ENCODE measurements around the gene PHACTR4. TPM values are rescaled to one million over a fixed set of nuclear protein-coding genes. Genes with fewer than 3 reads are reported as not detected.
"Not testable (repeated sequence)": the region's sequence is repeated elsewhere in the genome, so short reads cannot be mapped to it uniquely, and the experiment has no call there.

Gene PHACTR4
- total and polyA plus RNA-seq, 9 of the 15 experiments (the other 6 are each of a cell fraction or from before 2014, with no cell fraction given), result 6.4 to 43.6 (median 14.2) TPM

DNA sequence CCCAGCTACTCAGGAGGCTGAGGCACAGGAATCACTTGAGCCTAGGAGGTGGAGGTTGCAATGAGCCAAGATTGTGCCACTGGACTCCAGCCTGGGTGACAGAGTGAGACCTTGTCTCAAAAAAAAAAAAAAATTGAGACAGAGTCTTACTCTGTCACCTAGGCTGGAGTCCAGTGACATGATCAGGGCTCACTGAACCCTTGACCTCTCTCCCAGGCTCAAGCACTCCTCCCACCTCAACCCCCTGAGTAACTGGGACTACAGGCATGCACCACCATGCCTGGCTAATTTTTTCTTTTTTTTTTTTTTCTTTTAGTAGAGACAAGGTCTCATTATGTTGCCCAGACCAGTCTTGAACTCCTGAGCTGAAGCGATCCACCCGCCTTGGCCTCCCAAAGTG, 6.7 kb downstream of the PHACTR4 start:
- H3K27me3 ChIP-seq (ENCODE audit: control insufficient read depth in 2 of 2, insufficient read depth in 2 of 2, low read length in 2 of 2); CTCF ChIA-PET (ENCODE audit: low intra/inter-chr PET ratio); H4K20me1 ChIP-seq (replicated peaks; ENCODE audit: control insufficient read depth, insufficient read depth, low read length); intact Hi-C loops (cut with micrococcal nuclease); H3K4me3 ChIP-seq; H3K9ac ChIP-seq (ENCODE audit: insufficient read depth in 1 of 2, low read depth in 2 of 2, low read length in 2 of 2); H3K9me3 ChIP-seq (replicated peaks; ENCODE audit: control insufficient read depth, insufficient read depth, low read depth, low read length); BruUV-seq (replicated peaks); H3K9me1 ChIP-seq (ENCODE audit: control insufficient read depth, insufficient read depth, low read length); H2AFZ ChIP-seq (ENCODE audit: low read depth, low read length); FAIRE-seq; in situ Hi-C loops (cut with MboI); H3K4me2 ChIP-seq (ENCODE audit: insufficient read depth, low read length); TF ChIP-seq NR2C1 (tag; IDR thresholded peaks at IDR 0.05): not testable (repeated sequence)
- WGBS (ENCODE audit: insufficient coverage, low coverage, missing lambda C conversion rate), result 71% methylated on average over 1 of the region's 2 CpGs
- POLR2A ChIA-PET, result interaction anchor here (1.4 to 2.4 kb wide), 4 partner anchors 8 to 205 kb away, joined by 5 to 8 read pairs (median 6); no protein-coding TSS in a partner anchor
- TF ChIP-seq, protein P1, sequence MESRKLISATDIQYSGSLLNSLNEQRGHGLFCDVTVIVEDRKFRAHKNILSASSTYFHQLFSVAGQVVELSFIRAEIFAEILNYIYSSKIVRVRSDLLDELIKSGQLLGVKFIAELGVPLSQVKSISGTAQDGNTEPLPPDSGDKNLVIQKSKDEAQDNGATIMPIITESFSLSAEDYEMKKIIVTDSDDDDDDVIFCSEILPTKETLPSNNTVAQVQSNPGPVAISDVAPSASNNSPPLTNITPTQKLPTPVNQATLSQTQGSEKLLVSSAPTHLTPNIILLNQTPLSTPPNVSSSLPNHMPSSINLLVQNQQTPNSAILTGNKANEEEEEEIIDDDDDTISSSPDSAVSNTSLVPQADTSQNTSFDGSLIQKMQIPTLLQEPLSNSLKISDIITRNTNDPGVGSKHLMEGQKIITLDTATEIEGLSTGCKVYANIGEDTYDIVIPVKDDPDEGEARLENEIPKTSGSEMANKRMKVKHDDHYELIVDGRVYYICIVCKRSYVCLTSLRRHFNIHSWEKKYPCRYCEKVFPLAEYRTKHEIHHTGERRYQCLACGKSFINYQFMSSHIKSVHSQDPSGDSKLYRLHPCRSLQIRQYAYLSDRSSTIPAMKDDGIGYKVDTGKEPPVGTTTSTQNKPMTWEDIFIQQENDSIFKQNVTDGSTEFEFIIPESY (CRISPR knock-in tag; IDR thresholded peaks at IDR 0.05), result 0 out of 2 replicates have a peak, but pooled peaks have one; percentile 75
- TF ChIP-seq HDGF (IDR thresholded peaks at IDR 0.05), result 0 out of 2 replicates have a peak, but pooled peaks have one; percentile 28
- 0 out of 2 replicates have a peak, but pooled peaks have one; percentile 17 for TF ChIP-seq NR2C1 (IDR thresholded peaks at IDR 0.05)
- peak; percentile 49; the same call in 1 of the 2 replicates for TF ChIP-seq ZNF384 (IDR thresholded peaks at IDR 0.05; ENCODE audit: low read depth, low read length)
- peaks cover 13% of the 10 kb centered on the region; the same call in 1 of the 3 replicates for H3K36me3 ChIP-seq (ENCODE audit: control insufficient read depth, insufficient read depth, low read length)
- ATAC-seq (peak; percentile 71), DNase-seq (ENCODE audit: extremely low read depth in 1 of 4, low spot score in 3 of 4) (peak in 1 of 4 experiments; percentile 75)
- H3K79me2 ChIP-seq (ENCODE audit: control insufficient read depth, insufficient read depth, low read length), result peaks cover 80% of the 10 kb centered on the region
- peak overlapping the region; percentile 2; the same call in 2 of the 3 replicates for H3K27ac ChIP-seq (ENCODE audit: extremely low read depth, low read depth, low read length)
- H3K4me1 ChIP-seq (replicated peaks in 1 of 2; ENCODE audit: control insufficient read depth in 2 of 2, insufficient read depth in 2 of 2, low read length in 2 of 2), result peaks cover 22 to 32% of the 10 kb centered on the region in 2 experiments

All from K562 (cell line).